H1 (cell line): ENCODE data around the gene MMEL1. TPM values are rescaled to one million over a fixed set of nuclear protein-coding genes. Genes with fewer than 3 reads are reported as not detected.

Experiments used
- CTCF ChIA-PET: fragments of 300-600 bp; sonication (Branson Sonifier 250); formaldehyde crosslinking; loops from one replicate; lab custom pipeline; 2021; ENCODE audit not compliant: partially characterized antibody; lab: Charles Lee
- POLR2A ChIA-PET: fragments of 300-600 bp; sonication (Branson Sonifier 250); formaldehyde crosslinking; loops from one replicate; lab custom pipeline; 2021; ENCODE audit warnings: inconsistent platforms; ENCODE audit not compliant: partially characterized antibody; lab: Charles Lee
- DNase-seq, 2 experiments: peaks; one replicate each; pipeline versions ENCODE4 v3.0.0 to v3.0.0-alpha.2; 2010 to 2022; ENCODE audit warnings: low spot score in 2 of 2, low read depth in 1 of 2, mixed read lengths in 1 of 2
- FAIRE-seq: peaks from 2 replicates; lab custom pipeline; 2011; peaks lifted over from hg19 to GRCh38; lab: Jason Lieb, UNC
- H2AFZ ChIP-seq: 2 replicates; pipeline ENCODE4 v1.8.1; 2012; ENCODE audit warnings: low read length, inconsistent platforms
- H2AK5ac ChIP-seq: 2 replicates; pipeline ENCODE4 v1.6.1; 2013; ENCODE audit warnings: low read depth, low read length
- H2BK120ac ChIP-seq: replicated peaks from 2 replicates; pipeline ENCODE3; 2013; ENCODE audit warnings: low read depth, low read length, inconsistent platforms
- H2BK12ac ChIP-seq: 2 replicates; pipeline ENCODE4 v1.6.1; 2013; ENCODE audit warnings: low read depth, low read length
- H2BK15ac ChIP-seq: 2 replicates; pipeline ENCODE4 v1.6.1; 2013; ENCODE audit warnings: low read length
- H2BK20ac ChIP-seq: 2 replicates; pipeline ENCODE4 v1.6.1; 2013; ENCODE audit warnings: low read length
- H2BK5ac ChIP-seq: 2 replicates; pipeline ENCODE4 v1.6.1; 2013; ENCODE audit warnings: low read depth, low read length
- H3K14ac ChIP-seq: 2 replicates; pipeline ENCODE4 v1.6.1; 2013; ENCODE audit warnings: inconsistent platforms; ENCODE audit not compliant: insufficient read length
- H3K18ac ChIP-seq: 2 replicates; pipeline ENCODE4 v1.6.1; 2013; ENCODE audit warnings: low read length; ENCODE audit errors: extremely low read depth
- H3K23ac ChIP-seq: 2 replicates; pipeline ENCODE4 v1.6.1; 2013; ENCODE audit warnings: inconsistent platforms; ENCODE audit not compliant: insufficient read length
- H3K23me2 ChIP-seq: 2 replicates; pipeline ENCODE4 v1.6.1; 2013; ENCODE audit warnings: low read depth, low read length
- H3K27ac ChIP-seq: 2 replicates; pipeline ENCODE4 v1.6.1; 2011; ENCODE audit warnings: low read depth, low read length, inconsistent platforms
- H3K27me3 ChIP-seq, 4 experiments: replicated peaks in 1 of 4; 1 replicate in 1 of 4; 2 replicates in 3 of 4; pipeline versions ENCODE4 v1.6.1 to v1.8.1; 2011 to 2013; ENCODE audit warnings: low read length in 3 of 4, mild to moderate bottlenecking in 3 of 4, inconsistent platforms in 2 of 4, mixed read lengths in 2 of 4, moderate library complexity in 1 of 4; ENCODE audit not compliant: control insufficient read depth in 3 of 4, insufficient read depth in 3 of 4; ENCODE audit errors: extremely low read depth in 1 of 4
- H3K36me3 ChIP-seq, 4 experiments: 2 replicates each; pipeline versions ENCODE4 v1.6.1 to v1.8.1; 2011 to 2013; ENCODE audit warnings: mild to moderate bottlenecking in 4 of 4, low read length in 3 of 4, moderate library complexity in 2 of 4, control low read depth in 1 of 4, inconsistent platforms in 1 of 4; ENCODE audit not compliant: insufficient read depth in 4 of 4, control insufficient read depth in 2 of 4
- H3K4ac ChIP-seq: replicated peaks from 2 replicates; pipeline ENCODE3; 2013; ENCODE audit warnings: low read length, low read depth, mixed read lengths, inconsistent platforms; ENCODE audit not compliant: insufficient read length
- H3K4me1 ChIP-seq, 4 experiments: replicated peaks in 1 of 4; 1 replicate in 1 of 4; 2 replicates in 3 of 4; pipeline versions ENCODE4 v1.6.1 to v1.8.1; 2011 to 2013; ENCODE audit warnings: low read length in 3 of 4, inconsistent platforms in 2 of 4, mixed read lengths in 1 of 4; ENCODE audit not compliant: insufficient read depth in 4 of 4, control insufficient read depth in 3 of 4
- H3K4me2 ChIP-seq, 2 experiments: 2 replicates each; pipeline versions ENCODE4 v1.6.1 to v1.8.1; 2011 to 2013; ENCODE audit warnings: low read depth in 2 of 2, low read length in 2 of 2, control low read depth in 1 of 2, inconsistent platforms in 1 of 2, mild to moderate bottlenecking in 1 of 2; ENCODE audit not compliant: insufficient read depth in 1 of 2
- H3K4me3 ChIP-seq, 4 experiments: fragments of 200-600, 300-600 bp in 1 of 4; sonication (generic), shearing (Covaris generic), sonication (Bioruptor Twin) in 1 of 4; 2 replicates each; pipeline versions ENCODE4 v1.5.1 to v1.8.1; 2011 to 2016; ENCODE audit warnings: low read length in 4 of 4, low read depth in 3 of 4, control low read depth in 2 of 4, inconsistent platforms in 2 of 4, mild to moderate bottlenecking in 2 of 4, mixed read lengths in 1 of 4, moderate library complexity in 1 of 4; ENCODE audit not compliant: insufficient read depth in 2 of 4; ENCODE audit errors: extremely low read depth in 1 of 4
- H3K56ac ChIP-seq: replicated peaks from 2 replicates; pipeline ENCODE3; 2013; ENCODE audit warnings: low read depth, mild to moderate bottlenecking, mixed read lengths, low read length, inconsistent platforms; ENCODE audit not compliant: insufficient read length
- H3K79me1 ChIP-seq: 2 replicates; pipeline ENCODE4 v1.6.1; 2013; ENCODE audit warnings: low read depth, low read length, control low read depth
- H3K79me2 ChIP-seq, 2 experiments: 2 replicates each; pipeline versions ENCODE4 v1.6.1 to v1.8.1; 2012 to 2013; ENCODE audit warnings: low read length in 2 of 2, mild to moderate bottlenecking in 2 of 2, inconsistent platforms in 1 of 2; ENCODE audit not compliant: insufficient read depth in 2 of 2, control insufficient read depth in 1 of 2
- H3K9ac ChIP-seq, 4 experiments: replicated peaks in 1 of 4; 1 replicate in 1 of 4; 2 replicates in 3 of 4; pipeline versions ENCODE4 v1.6.1 to v1.8.1; 2011 to 2013; ENCODE audit warnings: low read depth in 3 of 4, low read length in 3 of 4, control low read depth in 2 of 4, mild to moderate bottlenecking in 2 of 4, moderate library complexity in 2 of 4, inconsistent platforms in 1 of 4; ENCODE audit errors: extremely low read depth in 1 of 4
- H3K9me3 ChIP-seq, 2 experiments: 2 replicates each; pipeline versions ENCODE4 v1.6.1 to v1.8.1; 2012 to 2013; ENCODE audit warnings: mild to moderate bottlenecking in 2 of 2, moderate library complexity in 2 of 2, control low read depth in 1 of 2, inconsistent platforms in 1 of 2, low read depth in 1 of 2, low read length in 1 of 2, mixed read lengths in 1 of 2; ENCODE audit not compliant: insufficient read depth in 2 of 2
- H4K20me1 ChIP-seq, 2 experiments: replicated peaks in 1 of 2; 2 replicates each; pipeline versions ENCODE3 to v1.8.1; 2011 to 2013; ENCODE audit warnings: inconsistent platforms in 2 of 2, low read length in 2 of 2, mild to moderate bottlenecking in 1 of 2; ENCODE audit not compliant: insufficient read depth in 2 of 2, control insufficient read depth in 1 of 2
- H4K5ac ChIP-seq: 2 replicates; pipeline ENCODE4 v1.6.1; 2013; ENCODE audit warnings: low read length, low read depth, mixed read lengths, inconsistent platforms; ENCODE audit not compliant: insufficient read length
- H4K8ac ChIP-seq: 2 replicates; pipeline ENCODE4 v1.8.0; 2013; ENCODE audit warnings: mild to moderate bottlenecking, moderate library complexity, low read length, inconsistent platforms; ENCODE audit not compliant: insufficient read depth; ENCODE audit errors: extremely low read depth
- H4K91ac ChIP-seq: replicated peaks from 2 replicates; pipeline ENCODE3; 2013; ENCODE audit warnings: low read length, mixed read lengths, inconsistent platforms; ENCODE audit not compliant: insufficient read length
- JUND ChIP-seq: IDR thresholded peaks from 2 replicates; pipeline ENCODE4 v1.6.1; 2011; ENCODE audit warnings: mild to moderate bottlenecking, improper control_type of control experiment, low read length
- KDM1A ChIP-seq: fragments of 200-600, 300-600 bp; sonication (generic); IDR thresholded peaks from 2 replicates; pipeline ENCODE4 v1.7.1; 2016; ENCODE audit warnings: mild to moderate bottlenecking, low read length, borderline replicate concordance
- KDM4A ChIP-seq: IDR thresholded peaks from one replicate; pipeline ENCODE4 v1.7.1; 2012; ENCODE audit warnings: low read depth, mild to moderate bottlenecking, moderate library complexity, low read length, inconsistent platforms; ENCODE audit not compliant: severe bottlenecking
- POLR2AphosphoS5 ChIP-seq: IDR thresholded peaks from 2 replicates; pipeline ENCODE4 v1.6.1; 2011; ENCODE audit warnings: low read depth, low read length
- SUZ12 ChIP-seq: fragments of 200-600 bp; sonication (generic); IDR thresholded peaks from 2 replicates; pipeline ENCODE4 v1.6.1; 2012; ENCODE audit warnings: mild to moderate bottlenecking, inconsistent platforms, low read length, moderate library complexity, mixed read lengths
- WGBS, 2 experiments: shearing (Covaris generic) in 1 of 2; methylation state at CpG; one replicate each; pipeline versions ENCODE4 v1.1.6 to v1.1.7; 2013 to 2015; ENCODE audit warnings: low lambda C conversion rate in 2 of 2, mixed read lengths in 2 of 2, inconsistent platforms in 1 of 2, low coverage in 1 of 2, missing lambda C conversion rate in 1 of 2; ENCODE audit not compliant: insufficient replicate concordance in 2 of 2, insufficient coverage in 1 of 2, insufficient read length in 1 of 2; ENCODE audit errors: extremely low coverage in 1 of 2, missing lambda C conversion rate in 1 of 2; 5-methylcytosine and 5-hydroxymethylcytosine counted together
- polyA plus RNA-seq, 7 experiments: library from polyadenylated mRNA; depleted of rRNA in 3 of 7; stranded (reverse) in 5 of 7; unstranded in 2 of 7; fragments of >200 nt in 5 of 7; fragments of 200-250 nt in 2 of 7; gene quantifications; 1 replicate in 5 of 7; 2 replicates in 1 of 7; 4 replicates in 1 of 7; pipeline versions ENCODE4 v1.2.1 to v1.2.3, GENCODE V29; 2011 to 2013; ENCODE audit warnings: missing spikeins in 2 of 7, mixed read lengths in 2 of 7
- total RNA-seq: library from RNA; stranded (reverse); fragmentation: NEBNext Ultra II Directional; extraction: Animal tissue kit (Norgen Biotek cat#: 25700); gene quantifications from 2 replicates; pipeline ENCODE4 v1.2.1, GENCODE V29; 2021

The MMEL1 gene
- total and polyA plus RNA-seq, 2 of the 8 experiments (the other 6 are each of a cell fraction or from before 2014, with no cell fraction given), result 0.91 to 1.7 TPM

DNA sequence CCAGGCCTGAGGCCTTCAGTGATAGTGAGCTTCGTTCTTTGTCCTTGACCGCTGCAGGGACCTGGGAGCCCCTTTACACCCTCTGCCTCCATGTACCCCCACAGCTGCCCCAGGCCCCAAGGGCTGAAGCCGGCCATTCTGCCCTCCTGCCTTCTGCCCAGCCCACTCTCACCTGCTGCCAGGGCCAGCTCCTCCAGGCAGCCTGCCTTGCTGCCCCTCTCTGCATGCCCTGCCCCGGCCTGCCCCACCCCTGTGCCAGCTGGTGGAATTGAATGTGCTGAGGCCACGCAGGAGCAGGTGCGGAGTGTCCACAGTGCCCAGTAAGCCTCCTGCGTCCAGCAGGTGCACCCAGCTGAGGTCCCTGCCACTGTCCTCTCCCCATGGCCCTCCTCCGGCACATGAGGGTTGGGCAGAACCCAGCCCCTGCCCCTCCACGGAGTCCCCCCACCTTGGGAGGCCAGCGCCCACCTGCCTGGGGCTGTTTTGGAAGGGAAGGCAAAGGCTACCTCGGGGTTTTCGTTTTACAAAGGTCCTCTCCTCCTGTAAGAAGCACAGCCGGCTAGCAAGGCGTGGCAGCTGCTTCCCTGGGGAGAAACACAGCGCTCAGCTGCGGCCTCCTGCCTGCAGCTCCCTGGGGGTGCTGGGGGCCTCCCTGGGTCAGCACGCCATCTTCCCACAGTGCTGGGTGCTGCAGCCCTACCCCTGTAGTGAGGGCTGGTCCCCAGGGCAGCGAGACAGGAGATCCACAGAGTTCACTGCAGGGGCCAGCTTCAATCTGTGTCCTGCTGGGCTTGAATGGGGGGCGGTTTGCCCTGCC is 21.0 kb downstream of the MMEL1 start:
- Histone ChIP-seq H4K8ac (no peak overlapping the region), H3K23me2 (no peaks in the 10 kb centered on the region), H4K91ac (no peak overlapping the region), H3K4me3 (peak overlapping the region in 1 of 4 experiments; percentile 52; a peak in 1 of 8 replicates), H3K14ac (no peak overlapping the region), H3K36me3 (no peaks in the 10 kb centered on the region), H4K20me1 (no peaks in the 10 kb centered on the region), H3K79me2 (no peaks in the 10 kb centered on the region), H3K18ac (no peak overlapping the region; the same call in 1 of the 2 replicates), H3K27me3 (peaks cover 0 to 3% (median 0%) of the 10 kb centered on the region in 4 experiments; a peak in 1 of 7 replicates), H3K79me1 (no peaks in the 10 kb centered on the region), H3K4me2 (peak overlapping the region; percentile 4 to 53; a peak in 1 of 4 replicates), H3K56ac (no peak overlapping the region), H2AFZ (no peak overlapping the region), H2BK15ac (peak overlapping the region; percentile 81; the same call in 1 of the 2 replicates), H2BK5ac (no peak overlapping the region), H3K27ac (no peak overlapping the region), H3K9ac (no peak overlapping the region), H3K23ac (no peak overlapping the region), H2BK20ac (no peak overlapping the region), H4K5ac (peak overlapping the region; percentile 10), H2BK12ac (peak overlapping the region; percentile 27; the same call in 1 of the 2 replicates), H2AK5ac (no peak overlapping the region), H3K9me3 (peaks cover 3 to 12% of the 10 kb centered on the region in 2 experiments), H3K4ac (no peak overlapping the region), H3K4me1 (peaks cover 0 to 3% (median 0%) of the 10 kb centered on the region in 4 experiments; a peak in 2 of 7 replicates), H2BK120ac (no peak overlapping the region)
- WGBS, 2 experiments, result 88% methylated on average over 13 of the region's 19 CpGs; no CpG with 5 or more reads in 1 of the 2 experiments
- FAIRE-seq, result no peak
- POLR2A ChIA-PET, result interaction anchor here (0.5 kb wide), 1 partner anchor 43 kb away, joined by 4 read pairs; no protein-coding TSS in a partner anchor
- CTCF ChIA-PET, result no interaction called here
- peak in 1 of 2 experiments; percentile 41 for DNase-seq
- TF ChIP-seq KDM1A, result no peak
- TF ChIP-seq JUND, result no peak
- TF ChIP-seq KDM4A, result no peak
- no peak for TF ChIP-seq SUZ12
- TF ChIP-seq POLR2AphosphoS5, result no peak
